DMS79 treated with DMSO at 0.1 percent for 48 hours (cell line): ENCODE measurements around the gene GCM1.
"Not testable (repeated sequence)": the region's sequence is repeated elsewhere in the genome, so short reads cannot be mapped to it uniquely, and the experiment has no call there.

Source experiments
- DNase-seq: peaks from one replicate; lab custom pipeline; 2025; lab: John Stamatoyannopoulos, UW

GCM1 gene

GRCh38 chr6:53148684-53149083 is at the start of gene GCM1:
GCM1 (minus strand) TSS chr6:53148841; CDS start chr6:53145632, 3,209 bp downstream.
- DNase-seq: no peak

- DNase-seq: no peak
These were observed 48.9 kb upstream of the GCM1 start for GRCh38 chr6:53197553-53197952.

- no peak for DNase-seq
These were observed 46.4 kb upstream of the GCM1 start for GRCh38 chr6:53195048-53195447.

GRCh38 chr6:53192682-53193188 is 44.1 kb upstream of the GCM1 start:
- peak; percentile 46 for DNase-seq

GRCh38 chr6:53189554-53189953 is 40.9 kb upstream of the GCM1 start:
- DNase-seq: no peak

GRCh38 chr6:53188833-53189232 is 40.2 kb upstream of the GCM1 start:
- no peak for DNase-seq

GRCh38 chr6:53180678-53181077 is 32.0 kb upstream of the GCM1 start:
- DNase-seq: no peak

GRCh38 chr6:53179961-53180651 is 31.5 kb upstream of the GCM1 start:
- peak; percentile 83 for DNase-seq

GRCh38 chr6:53178837-53179432 is 30.3 kb upstream of the GCM1 start:
- DNase-seq: no peak

GRCh38 chr6:53175027-53175426 is 26.4 kb upstream of the GCM1 start:
- DNase-seq: no peak

- no peak for DNase-seq
These were observed 23.8 kb upstream of the GCM1 start for GRCh38 chr6:53172468-53172803.

GRCh38 chr6:53171605-53172467 is 23.2 kb upstream of the GCM1 start:
- DNase-seq: peak; percentile 69

GRCh38 chr6:53168516-53169267 is 20.1 kb upstream of the GCM1 start:
- no peak for DNase-seq

- no peak for DNase-seq
These were observed 16.7 kb upstream of the GCM1 start for GRCh38 chr6:53165293-53165692.

- no peak for DNase-seq
These were observed 14.0 kb upstream of the GCM1 start for GRCh38 chr6:53162606-53163005.

- DNase-seq: no peak
These were observed 12.9 kb upstream of the GCM1 start for GRCh38 chr6:53161481-53162009.

- no peak for DNase-seq
These were observed 10.9 kb upstream of the GCM1 start for GRCh38 chr6:53159558-53159957.

GRCh38 chr6:53158076-53158475 is 9.4 kb upstream of the GCM1 start:
- not testable (repeated sequence) for DNase-seq

GRCh38 chr6:53155279-53155678 is 6.6 kb upstream of the GCM1 start:
- not testable (repeated sequence) for DNase-seq

- no peak for DNase-seq
These were observed 6.2 kb upstream of the GCM1 start for GRCh38 chr6:53154794-53155193.

GRCh38 chr6:53154071-53154470 is 5.4 kb upstream of the GCM1 start:
- DNase-seq: no peak

- DNase-seq: no peak
These were observed 3.9 kb upstream of the GCM1 start for GRCh38 chr6:53152576-53152975.
